H9 (cell line): ENCODE data around the gene ATP8A1. TPM values are rescaled to one million over a fixed set of nuclear protein-coding genes. Genes with fewer than 3 reads are reported as not detected.

ENCODE experiments used
- DNase-seq: peaks from one replicate; pipeline ENCODE4 v3.0.0-alpha.2; 2017
- H2AFZ ChIP-seq: one replicate; pipeline ENCODE4 v1.6.1; 2013; ENCODE audit warnings: mild to moderate bottlenecking, low read length, control low read depth, moderate library complexity
- H2AK5ac ChIP-seq: 2 replicates; pipeline ENCODE4 v1.6.1; 2013; ENCODE audit warnings: low read length, control low read depth, mixed read lengths; ENCODE audit not compliant: insufficient read length
- H2BK120ac ChIP-seq: one replicate; pipeline ENCODE4 v1.6.1; 2013; ENCODE audit warnings: low read depth, mild to moderate bottlenecking, low read length, control low read depth, inconsistent platforms; ENCODE audit not compliant: poor library complexity, severe bottlenecking
- H2BK12ac ChIP-seq: 2 replicates; pipeline ENCODE4 v1.6.1; 2013; ENCODE audit warnings: low read length, control low read depth, mixed read lengths, low read depth; ENCODE audit not compliant: insufficient read length
- H2BK15ac ChIP-seq: 2 replicates; pipeline ENCODE4 v1.6.1; 2013; ENCODE audit warnings: low read depth, low read length, control low read depth
- H2BK20ac ChIP-seq: one replicate; pipeline ENCODE4 v1.6.1; 2013; ENCODE audit warnings: low read depth, mild to moderate bottlenecking, low read length, control low read depth, inconsistent platforms; ENCODE audit not compliant: poor library complexity, severe bottlenecking
- H2BK5ac ChIP-seq: 2 replicates; pipeline ENCODE4 v1.6.1; 2013; ENCODE audit warnings: low read length, control low read depth, mixed read lengths; ENCODE audit not compliant: insufficient read length
- H3K14ac ChIP-seq: 2 replicates; pipeline ENCODE4 v1.6.1; 2013; ENCODE audit warnings: low read length, control low read depth; ENCODE audit not compliant: insufficient read depth
- H3K18ac ChIP-seq: 2 replicates; pipeline ENCODE4 v1.6.1; 2013; ENCODE audit warnings: low read depth, mild to moderate bottlenecking, mixed read lengths, low read length, control low read depth; ENCODE audit not compliant: insufficient read length
- H3K23ac ChIP-seq: 2 replicates; pipeline ENCODE4 v1.6.1; 2013; ENCODE audit warnings: low read length, control low read depth, mixed read lengths, low read depth; ENCODE audit not compliant: insufficient read length
- H3K23me2 ChIP-seq: 2 replicates; pipeline ENCODE4 v1.6.1; 2013; ENCODE audit warnings: low read depth, mild to moderate bottlenecking, mixed read lengths, low read length, control low read depth; ENCODE audit not compliant: insufficient read length, poor library complexity, severe bottlenecking
- H3K27ac ChIP-seq: 2 replicates; pipeline ENCODE4 v1.5.1; 2013; ENCODE audit warnings: low read length, control low read depth, mixed read lengths, low read depth; ENCODE audit not compliant: insufficient read length
- H3K27me3 ChIP-seq: 2 replicates; pipeline ENCODE4 v1.6.1; 2013; ENCODE audit warnings: low read length, control low read depth, inconsistent platforms; ENCODE audit not compliant: insufficient read depth
- H3K4ac ChIP-seq: 2 replicates; pipeline ENCODE4 v1.6.1; 2013; ENCODE audit warnings: low read depth, mild to moderate bottlenecking, control low read depth, inconsistent platforms, low read length, moderate library complexity
- H3K4me1 ChIP-seq: 2 replicates; pipeline ENCODE4 v1.6.1; 2013; ENCODE audit warnings: low read length, control low read depth, inconsistent platforms; ENCODE audit not compliant: insufficient read depth
- H3K4me2 ChIP-seq: 2 replicates; pipeline ENCODE4 v1.6.1; 2013; ENCODE audit warnings: low read length, control low read depth, mixed read lengths; ENCODE audit not compliant: insufficient read length, insufficient read depth
- H3K56ac ChIP-seq: 2 replicates; pipeline ENCODE4 v1.6.1; 2013; ENCODE audit warnings: low read depth, mild to moderate bottlenecking, mixed read lengths, low read length, control low read depth; ENCODE audit not compliant: insufficient read length
- H3K79me1 ChIP-seq: 2 replicates; pipeline ENCODE4 v1.6.1; 2013; ENCODE audit warnings: low read depth, mild to moderate bottlenecking, moderate library complexity, low read length, control low read depth, inconsistent platforms; ENCODE audit not compliant: insufficient read depth, poor library complexity, severe bottlenecking
- H3K79me2 ChIP-seq: 2 replicates; pipeline ENCODE4 v1.6.1; 2013; ENCODE audit warnings: low read length, control low read depth, inconsistent platforms; ENCODE audit not compliant: insufficient read depth
- H3K9ac ChIP-seq: 2 replicates; pipeline ENCODE4 v1.6.1; 2013; ENCODE audit warnings: low read length, control low read depth, mixed read lengths; ENCODE audit not compliant: insufficient read length; ENCODE audit errors: extremely low read depth
- H3K9me3 ChIP-seq: one replicate; pipeline ENCODE4 v1.6.1; 2013; ENCODE audit warnings: low read depth, low read length, inconsistent platforms; ENCODE audit not compliant: control insufficient read depth
- H3T11ph ChIP-seq: one replicate; pipeline ENCODE4 v1.6.1; 2013; ENCODE audit warnings: mild to moderate bottlenecking, low read length, control low read depth, inconsistent platforms
- H4K20me1 ChIP-seq: one replicate; pipeline ENCODE4 v1.6.1; 2013; ENCODE audit not compliant: control insufficient read depth, insufficient read length, insufficient read depth
- H4K5ac ChIP-seq: 2 replicates; pipeline ENCODE4 v1.6.1; 2013; ENCODE audit warnings: low read depth, mild to moderate bottlenecking, mixed read lengths, low read length, control low read depth; ENCODE audit not compliant: insufficient read length
- H4K8ac ChIP-seq: replicated peaks from 2 replicates; pipeline ENCODE4 v1.6.1; 2013; ENCODE audit warnings: low read length, control low read depth, mixed read lengths, low read depth; ENCODE audit not compliant: insufficient read length
- H4K91ac ChIP-seq: 2 replicates; pipeline ENCODE4 v1.6.1; 2013; ENCODE audit warnings: low read depth, mild to moderate bottlenecking, moderate library complexity, mixed read lengths, low read length, control low read depth; ENCODE audit not compliant: insufficient read length
- H3K27ac Mint-ChIP-seq, 3 experiments: 2 replicates in 2 of 3; 3 replicates in 1 of 3; pipeline ENCODE4 v1.8.0; 2020 to 2021; ENCODE audit warnings: mixed read lengths in 3 of 3, mild to moderate bottlenecking in 1 of 3, moderate library complexity in 1 of 3
- H3K27me3 Mint-ChIP-seq: 2 replicates; pipeline ENCODE4 v1.8.0; 2021; ENCODE audit warnings: low read depth, mild to moderate bottlenecking, moderate library complexity, mixed read lengths
- H3K36me3 Mint-ChIP-seq, 3 experiments: 2 replicates in 2 of 3; 3 replicates in 1 of 3; pipeline ENCODE4 v1.8.0; 2020 to 2021; ENCODE audit warnings: low read depth in 3 of 3, mixed read lengths in 3 of 3; ENCODE audit not compliant: insufficient read depth in 1 of 3
- H3K4me1 Mint-ChIP-seq, 2 experiments: 2 replicates each; pipeline ENCODE4 v1.8.0; 2020; ENCODE audit warnings: mixed read lengths in 2 of 2
- H3K4me3 Mint-ChIP-seq, 2 experiments: 2 replicates in 1 of 2; 3 replicates in 1 of 2; pipeline ENCODE4 v1.8.0; 2020 to 2021; ENCODE audit warnings: mild to moderate bottlenecking in 2 of 2, mixed read lengths in 2 of 2, moderate library complexity in 1 of 2
- H3K9me3 Mint-ChIP-seq, 2 experiments: 2 replicates in 1 of 2; 3 replicates in 1 of 2; pipeline ENCODE4 v1.8.0; 2020; ENCODE audit warnings: mild to moderate bottlenecking in 2 of 2, mixed read lengths in 2 of 2, moderate library complexity in 1 of 2
- CTCF ChIP-seq: fragments of 200-600 bp; sonication (generic); conservative IDR thresholded peaks from 3 replicates; pipeline ENCODE4 v1.8.0; 2021; ENCODE audit warnings: antibody characterized with exemption, mild to moderate bottlenecking
- WGBS: extraction: QIAGEN DNeasy Blood & Tissue Kit; methylation state at CpG from one replicate; pipeline ENCODE4 v1.1.7; 2013; ENCODE audit warnings: missing lambda C conversion rate, low lambda C conversion rate, mixed read lengths; ENCODE audit not compliant: insufficient read length; ENCODE audit errors: extremely low coverage; 5-methylcytosine and 5-hydroxymethylcytosine counted together
- total RNA-seq: library from RNA; stranded (reverse); gene quantifications from 2 replicates; pipeline ENCODE4 v1.2.1, GENCODE V29; 2021

The ATP8A1 gene
- total RNA-seq, 1 experiment from 2014 or later, result 5.1 TPM

- H2AFZ ChIP-seq, result no peak overlapping the region
- Mint-ChIP-seq H3K9me3 (no peaks in the 10 kb centered on the region; a peak in 1 of 5 replicates), H3K4me1 (peaks cover 13 to 17% of the 10 kb centered on the region in 2 experiments), H3K27ac (no peak overlapping the region), H3K4me3 (no peak overlapping the region), H3K27me3 (no peaks in the 10 kb centered on the region), H3K36me3 (no peaks in the 10 kb centered on the region)
- H3K18ac ChIP-seq, result no peak overlapping the region
- H3K56ac ChIP-seq, result no peak overlapping the region
- H3K9me3 ChIP-seq, result no peaks in the 10 kb centered on the region
- no CpG with 5 or more reads among the region's 4 CpGs for WGBS
- no peak overlapping the region for H4K5ac ChIP-seq
- no peak overlapping the region for H3K9ac ChIP-seq
- no peaks in the 10 kb centered on the region for H3K79me2 ChIP-seq
- H4K8ac ChIP-seq, result no peak overlapping the region
- no peak overlapping the region for H2BK15ac ChIP-seq
- no peaks in the 10 kb centered on the region for H3K23me2 ChIP-seq
- H4K91ac ChIP-seq, result no peak overlapping the region
- no peak for TF ChIP-seq CTCF
- H4K20me1 ChIP-seq, result no peaks in the 10 kb centered on the region
- no peak overlapping the region for H3T11ph ChIP-seq
- H3K4me1 ChIP-seq, result no peaks in the 10 kb centered on the region; the same call in 1 of the 2 replicates
- no peak overlapping the region for H3K4ac ChIP-seq
- no peak overlapping the region for H2BK120ac ChIP-seq
- DNase-seq, result no peak
- no peak overlapping the region for H3K14ac ChIP-seq
- no peak overlapping the region for H2BK20ac ChIP-seq
- H3K4me2 ChIP-seq, result no peak overlapping the region
- no peak overlapping the region for H2BK5ac ChIP-seq
- no peak overlapping the region for H2BK12ac ChIP-seq
- no peak overlapping the region for H2AK5ac ChIP-seq
- H3K27me3 ChIP-seq, result no peaks in the 10 kb centered on the region
- no peak overlapping the region for H3K27ac ChIP-seq
- H3K79me1 ChIP-seq, result no peaks in the 10 kb centered on the region
- no peak overlapping the region for H3K23ac ChIP-seq
Observed at GRCh38 chr4:42671431-42672194, 14.7 kb upstream of the ATP8A1 start.
